ENCODE measurements around the gene NPM3.

DNA sequence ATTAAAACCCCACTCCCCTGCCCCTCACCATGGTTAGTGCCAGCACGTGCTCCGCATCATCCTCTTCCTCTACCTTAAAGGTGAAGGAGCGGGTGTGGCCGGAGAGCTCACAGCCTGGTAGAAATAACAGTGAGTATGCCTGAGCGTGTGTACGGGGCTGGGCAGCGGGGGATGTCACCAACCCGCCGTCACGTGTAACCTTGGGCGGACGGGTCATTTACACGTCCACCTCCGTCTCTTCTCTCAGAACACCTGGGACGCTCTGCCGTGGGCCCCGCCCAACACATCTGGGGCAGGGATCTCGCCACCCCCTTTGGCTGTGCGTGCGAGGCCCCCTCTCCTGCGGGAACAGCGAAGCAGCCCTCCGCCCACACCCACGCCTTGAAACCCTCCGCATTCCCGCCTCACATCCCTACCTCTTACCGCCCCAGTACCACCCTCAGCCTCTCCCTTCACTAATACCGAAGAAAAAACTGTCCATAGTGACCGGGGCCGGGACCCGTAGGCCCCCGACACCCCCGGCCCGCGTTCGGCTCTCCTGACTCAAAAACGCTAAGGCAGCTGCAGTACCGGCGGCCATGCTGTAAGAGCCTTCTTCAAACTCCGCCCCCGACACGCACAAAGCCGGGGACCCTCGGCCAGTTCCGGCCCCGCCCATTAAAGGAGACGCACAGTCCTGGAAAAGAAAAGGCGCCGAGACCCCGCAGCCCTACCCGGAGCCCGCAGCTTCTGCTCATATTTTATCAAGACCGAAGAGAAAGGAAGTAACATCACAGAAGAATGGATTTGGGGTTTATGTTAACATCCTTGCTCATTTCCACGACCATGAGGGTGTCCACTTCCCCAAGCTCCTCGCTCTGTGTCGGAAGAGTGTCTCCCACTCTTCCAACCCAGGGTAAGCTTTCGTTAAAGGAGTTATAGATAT lies at the start of gene NPM3:
- TF ChIP-seq, protein P1, sequence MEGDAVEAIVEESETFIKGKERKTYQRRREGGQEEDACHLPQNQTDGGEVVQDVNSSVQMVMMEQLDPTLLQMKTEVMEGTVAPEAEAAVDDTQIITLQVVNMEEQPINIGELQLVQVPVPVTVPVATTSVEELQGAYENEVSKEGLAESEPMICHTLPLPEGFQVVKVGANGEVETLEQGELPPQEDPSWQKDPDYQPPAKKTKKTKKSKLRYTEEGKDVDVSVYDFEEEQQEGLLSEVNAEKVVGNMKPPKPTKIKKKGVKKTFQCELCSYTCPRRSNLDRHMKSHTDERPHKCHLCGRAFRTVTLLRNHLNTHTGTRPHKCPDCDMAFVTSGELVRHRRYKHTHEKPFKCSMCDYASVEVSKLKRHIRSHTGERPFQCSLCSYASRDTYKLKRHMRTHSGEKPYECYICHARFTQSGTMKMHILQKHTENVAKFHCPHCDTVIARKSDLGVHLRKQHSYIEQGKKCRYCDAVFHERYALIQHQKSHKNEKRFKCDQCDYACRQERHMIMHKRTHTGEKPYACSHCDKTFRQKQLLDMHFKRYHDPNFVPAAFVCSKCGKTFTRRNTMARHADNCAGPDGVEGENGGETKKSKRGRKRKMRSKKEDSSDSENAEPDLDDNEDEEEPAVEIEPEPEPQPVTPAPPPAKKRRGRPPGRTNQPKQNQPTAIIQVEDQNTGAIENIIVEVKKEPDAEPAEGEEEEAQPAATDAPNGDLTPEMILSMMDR (IDR thresholded peaks at IDR 0.05): no peak
- peak in 1 of 2 donors; percentile 45 for TF ChIP-seq POLR2A (IDR thresholded peaks at IDR 0.05)
